ENCODE results near the gene VMP1.
"Not testable (repeated sequence)": the region's sequence is repeated elsewhere in the genome, so short reads cannot be mapped to it uniquely, and the experiment has no call there.

The VMP1 gene

GRCh38 chr17:59841091-59841881 is 133.8 kb downstream of the VMP1 start:
- not testable (repeated sequence) for DNase-seq (ENCODE audit: low read depth)

GRCh38 chr17:59841882-59842263 is 134.4 kb downstream of the VMP1 start:
- not testable (repeated sequence) for DNase-seq (ENCODE audit: low read depth)

GRCh38 chr17:59842901-59843652 is 135.6 kb downstream of the VMP1 start:
- no peak for DNase-seq (ENCODE audit: low read depth)

DNA sequence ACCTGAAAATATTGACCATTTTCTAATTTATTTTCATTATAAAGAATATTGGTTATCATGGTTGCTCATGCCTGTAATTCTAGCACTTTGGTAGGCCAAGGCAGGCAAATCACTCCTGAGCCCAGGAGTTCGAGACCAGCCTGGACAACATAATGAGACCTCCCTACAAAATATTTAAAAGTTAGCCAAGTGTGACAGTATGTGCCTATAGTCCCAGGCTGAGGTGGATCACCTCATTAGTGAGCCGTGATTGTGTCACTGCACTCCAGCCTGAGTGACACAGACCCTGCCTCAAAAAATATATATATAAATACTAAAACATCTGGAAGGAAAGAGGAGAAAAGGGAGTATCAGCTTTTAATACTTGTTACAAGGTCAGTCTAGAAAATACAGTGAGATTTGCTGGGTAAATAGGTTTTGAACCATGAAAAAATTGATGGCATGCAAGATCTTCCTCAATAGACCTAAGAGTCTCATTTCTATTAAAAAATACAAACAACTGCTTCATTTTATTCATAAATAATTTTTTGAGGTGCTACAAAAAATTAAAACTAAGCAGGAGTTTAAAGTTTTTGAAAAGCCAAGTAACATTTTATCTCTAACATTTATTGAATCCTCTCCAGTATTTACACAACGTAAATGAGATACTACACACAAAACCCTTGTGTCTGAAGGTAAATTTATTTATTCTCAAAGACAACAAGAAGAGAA is 137.6 kb downstream of the VMP1 start:
- DNase-seq (ENCODE audit: low read depth): no peak

GRCh38 chr17:59845595-59846393 is 138.3 kb downstream of the VMP1 start:
- no peak for DNase-seq (ENCODE audit: low read depth)

DNA sequence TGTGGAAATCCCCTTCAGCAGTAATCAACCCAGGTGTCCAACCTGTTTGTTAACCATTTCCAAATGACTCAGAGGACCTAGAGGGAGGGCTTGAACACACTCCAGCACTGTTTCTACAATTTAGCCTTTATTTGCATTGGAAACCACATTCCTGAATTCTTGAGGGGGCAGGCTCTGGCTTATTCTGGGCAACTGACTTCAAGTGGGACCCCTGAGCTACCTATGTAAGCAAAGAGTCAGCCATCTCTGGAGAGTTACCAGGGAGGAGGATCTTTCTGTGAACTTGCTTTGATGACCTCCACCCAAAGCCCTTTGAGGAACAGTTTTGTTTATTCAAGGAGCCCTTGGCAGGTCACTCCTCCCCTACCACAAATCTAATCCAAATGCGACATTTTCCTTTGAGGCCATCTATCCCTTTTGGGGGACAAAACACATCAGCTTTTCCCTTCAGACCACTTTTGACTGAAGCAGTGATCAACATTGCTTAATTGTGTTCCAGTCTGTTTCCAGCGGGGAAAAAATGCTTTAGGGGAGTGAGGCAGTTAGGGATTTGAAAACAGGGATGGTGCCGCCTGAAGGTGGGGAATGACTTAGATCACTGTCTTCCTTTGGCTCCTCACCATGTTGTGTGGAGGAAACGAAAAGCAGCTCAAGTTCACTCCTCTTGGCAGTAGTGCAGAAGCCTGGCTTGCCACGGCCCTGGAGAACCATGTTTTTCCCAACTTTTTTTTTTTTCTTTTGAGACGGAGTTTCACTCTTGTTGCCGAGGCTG is 139.1 kb downstream of the VMP1 start:
- DNase-seq (ENCODE audit: low read depth): no peak

- DNase-seq (ENCODE audit: low read depth): no peak
Measured at GRCh38 chr17:59848385-59848668, 140.9 kb downstream of the VMP1 start.

DNA sequence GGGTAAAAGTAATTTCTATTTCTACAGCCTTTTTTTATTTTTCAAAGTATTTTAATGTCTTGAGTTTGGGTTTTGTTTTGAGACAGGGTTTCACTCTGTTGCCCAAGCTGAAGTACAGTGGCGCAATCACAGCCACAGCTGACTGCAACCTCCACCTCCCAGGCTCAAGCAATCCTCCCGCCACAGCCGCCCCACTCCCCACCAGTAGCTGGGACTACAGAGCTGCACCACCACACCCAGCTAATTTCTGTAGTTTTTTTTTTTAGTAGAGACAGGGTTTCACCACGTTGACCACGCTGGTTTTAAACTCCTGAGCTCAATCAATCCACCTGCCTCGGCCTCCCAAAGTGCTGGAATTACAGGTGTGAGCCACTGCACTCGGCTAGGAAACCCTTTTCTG is 141.3 kb downstream of the VMP1 start:
- DNase-seq (ENCODE audit: low read depth): no peak

GRCh38 chr17:59850311-59850710 is 142.9 kb downstream of the VMP1 start:
- not testable (repeated sequence) for DNase-seq (ENCODE audit: low read depth)

DNA sequence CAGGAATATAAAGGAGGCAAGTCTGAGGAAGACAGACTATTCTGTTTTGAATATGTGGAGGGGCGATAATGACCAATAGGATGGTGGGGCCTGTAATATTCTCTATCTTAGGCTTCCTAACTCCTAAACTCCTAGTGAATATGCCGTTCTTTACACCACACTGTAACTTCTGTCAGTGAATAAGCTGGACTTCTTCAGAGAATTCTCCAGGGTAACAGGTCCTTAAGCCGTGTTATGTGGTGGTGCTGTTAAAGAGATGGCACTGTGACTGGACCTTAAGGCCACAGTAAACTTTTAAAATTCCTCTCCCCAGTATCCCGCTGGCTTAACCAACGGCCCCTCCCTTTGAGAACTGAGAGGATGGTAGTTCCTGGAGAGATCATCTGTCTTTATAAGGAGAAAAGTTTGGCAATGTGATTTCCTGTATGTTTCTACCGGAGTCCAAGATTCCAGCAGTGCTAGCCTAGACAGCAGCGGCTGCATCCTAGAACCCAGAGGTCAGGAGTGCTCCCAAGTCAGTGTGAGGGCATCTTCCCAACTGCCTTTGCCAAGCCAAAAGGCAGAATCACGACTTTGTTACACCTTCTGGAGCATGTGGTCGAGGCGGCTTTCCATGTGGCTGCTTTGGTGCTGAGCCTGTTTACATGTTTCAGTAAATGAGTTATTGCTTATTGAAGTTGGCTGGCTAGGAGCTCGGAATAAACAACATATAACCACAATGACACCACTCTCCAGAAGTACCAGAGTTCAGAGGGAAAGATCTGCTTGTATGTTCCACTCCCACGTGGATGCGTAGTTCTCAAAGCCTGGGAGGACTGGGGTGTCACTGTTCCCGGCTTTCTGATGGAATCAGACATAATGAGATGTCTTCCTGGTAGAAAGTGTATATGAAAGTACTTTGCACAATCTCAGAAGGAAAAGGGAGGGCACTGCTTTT is 144.3 kb downstream of the VMP1 start:
- no peak for DNase-seq (ENCODE audit: low read depth)

DNA sequence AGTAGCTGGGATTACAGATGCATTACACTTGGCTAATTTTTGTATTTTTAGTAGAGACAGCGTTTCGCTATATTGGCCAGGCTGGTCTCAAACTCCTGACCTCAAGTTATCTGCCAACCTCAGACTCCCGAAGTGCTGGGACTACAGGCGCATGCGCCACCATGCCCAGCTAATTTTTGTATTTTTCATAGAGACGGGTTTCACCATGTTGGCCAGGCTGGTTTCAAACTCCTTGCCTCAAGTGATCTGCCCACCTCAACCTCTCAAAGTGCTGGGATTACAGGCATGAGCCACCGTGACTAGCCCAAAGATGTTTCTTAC is 145.4 kb downstream of the VMP1 start:
- DNase-seq (ENCODE audit: low read depth): not testable (repeated sequence)

GRCh38 chr17:59853168-59853918 is 145.9 kb downstream of the VMP1 start:
- DNase-seq (ENCODE audit: low read depth): no peak

DNA sequence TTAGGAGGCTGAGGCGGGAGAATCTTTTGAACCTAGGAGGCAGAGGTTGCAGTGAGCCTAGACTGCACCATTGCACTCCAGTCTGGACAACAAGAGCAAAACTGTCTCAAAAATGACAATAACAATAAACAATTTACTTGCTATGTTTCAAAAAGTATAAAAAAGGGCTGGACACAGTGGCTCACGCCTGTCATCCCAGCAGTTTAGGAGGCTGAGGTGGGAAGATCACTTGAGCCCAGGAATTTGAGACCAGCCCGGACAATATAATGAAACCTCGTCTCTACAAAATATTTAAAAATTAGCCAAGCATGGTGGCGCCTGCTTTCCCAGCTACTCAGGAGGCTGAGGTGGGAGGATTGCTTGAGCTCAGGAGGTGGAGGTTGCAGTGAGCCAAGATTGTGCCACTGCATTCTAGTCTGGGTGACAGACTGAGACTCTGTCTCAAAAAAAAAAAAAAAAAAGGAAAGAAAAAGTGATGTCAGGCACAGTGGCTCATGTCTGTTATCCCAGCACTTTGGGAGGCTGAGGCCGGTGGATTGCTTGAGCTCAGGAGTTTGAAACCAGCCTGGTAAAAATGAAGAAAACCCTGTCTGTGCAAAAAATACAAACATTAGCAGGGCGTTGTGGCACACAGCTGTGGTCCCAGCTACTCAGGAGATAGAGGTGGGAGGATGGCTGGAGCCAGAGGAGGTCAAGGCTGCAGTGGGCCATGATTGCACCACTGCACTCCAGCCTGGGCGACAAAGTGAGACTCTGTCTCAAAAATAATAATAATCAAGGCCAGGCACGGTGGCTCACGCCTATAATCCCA is 146.7 kb downstream of the VMP1 start:
- DNase-seq (ENCODE audit: low read depth): not testable (repeated sequence)

GRCh38 chr17:59856859-59857794 is 149.7 kb downstream of the VMP1 start:
- no peak for DNase-seq (ENCODE audit: low read depth)

- DNase-seq (ENCODE audit: low read depth): no peak
Measured at GRCh38 chr17:59858167-59858816, 150.8 kb downstream of the VMP1 start.

GRCh38 chr17:59858932-59859331 is 151.5 kb downstream of the VMP1 start:
- DNase-seq (ENCODE audit: low read depth): no peak

DNA sequence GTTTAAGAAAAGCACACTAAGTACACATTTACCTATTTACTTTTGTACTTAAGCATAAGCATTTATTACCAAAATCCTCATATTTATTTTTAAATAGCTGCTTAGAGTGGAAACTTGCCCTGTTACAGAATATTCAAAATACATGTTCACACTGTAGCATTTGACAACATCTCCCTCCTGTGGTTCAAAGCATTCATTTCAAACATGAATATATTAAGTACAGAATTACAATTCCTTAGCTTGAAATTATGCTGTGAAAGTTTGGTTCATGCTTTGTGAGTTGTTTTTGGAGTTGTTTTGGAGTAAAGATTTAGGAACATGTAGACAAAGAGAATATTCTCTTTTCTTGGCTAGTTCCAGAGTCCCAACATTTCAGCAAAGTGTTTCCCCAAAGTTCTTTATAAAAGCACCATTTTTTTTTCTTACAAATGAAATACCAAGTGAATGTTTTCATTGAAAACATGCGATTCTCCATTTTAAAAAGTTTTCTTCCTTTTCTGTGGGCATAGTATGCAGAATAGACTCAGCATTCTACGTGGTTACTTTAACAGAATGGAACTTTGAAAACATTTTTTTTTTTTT is 152.1 kb downstream of the VMP1 start:
- peak; percentile 33 for DNase-seq (ENCODE audit: low read depth)

Data from HS-27A (cell line).